Right lobe of liver (tissue), 6 donors: ENCODE results near the gene AXDND1. TPM values are rescaled to one million over a fixed set of nuclear protein-coding genes. Genes with fewer than 3 reads are reported as not detected.
A peak's percentile ranks its signal among the peaks of the same experiment; 100 is the strongest.

Experiments
- ATAC-seq, 4 donors: fragments of 200-7000 bp; cut with Tn5 transposase; one replicate each; pipeline ENCODE4 v1.9.1; 2020; ENCODE audit warnings: mild to moderate bottlenecking in 4 of 4, moderate library complexity in 4 of 4
- DNase-seq, 3 donors: peaks; one replicate each; pipeline ENCODE4 v3.0.0-alpha.2; 2020
- H3K27ac ChIP-seq, 3 donors: fragments of 200-600 bp; one replicate each; pipeline ENCODE4 v1.8.0; 2022
- H3K27me3 ChIP-seq, 2 donors: fragments of 200-600 bp; one replicate each; pipeline ENCODE4 v1.8.0; 2022
- H3K36me3 ChIP-seq, 4 donors: fragments of 200-600 bp; sonication (generic) in 1 of 4; one replicate each; pipeline versions ENCODE4 v1.5.1 to v1.8.0; 2017 to 2022; ENCODE audit warnings: control low read depth in 1 of 4
- H3K4me1 ChIP-seq, 4 donors: fragments of 200-600 bp; sonication (generic) in 1 of 4; one replicate each; pipeline versions ENCODE4 v1.5.1 to v1.8.0; 2017 to 2022; ENCODE audit warnings: control low read depth in 1 of 4
- H3K4me3 ChIP-seq, 3 donors: fragments of 200-600 bp; one replicate each; pipeline ENCODE4 v1.8.0; 2022
- H3K9me3 ChIP-seq, 4 donors: fragments of 200-600 bp; sonication (generic) in 1 of 4; one replicate each; pipeline versions ENCODE4 v1.5.1 to v1.8.0; 2017 to 2022; ENCODE audit warnings: control low read depth in 1 of 4
- CTCF ChIP-seq, 4 donors: fragments of 200-600 bp in 3 of 4; fragments of 450-650 bp in 1 of 4; IDR thresholded peaks; one replicate each; pipeline versions ENCODE4 v1.5.1 to v1.8.0; 2016 to 2022; ENCODE audit warnings: antibody characterized with exemption in 4 of 4, mild to moderate bottlenecking in 2 of 4
- POLR2A ChIP-seq: fragments of 450-650 bp; IDR thresholded peaks from one replicate; pipeline ENCODE4 v1.6.1; 2017; ENCODE audit warnings: antibody characterized with exemption, mild to moderate bottlenecking
- WGBS: methylation state at CpG from one replicate; pipeline ENCODE4 v1.1.6; 2018; ENCODE audit warnings: low coverage, low lambda C conversion rate; ENCODE audit not compliant: insufficient coverage; ENCODE audit errors: missing lambda C conversion rate; 5-methylcytosine and 5-hydroxymethylcytosine counted together
- intact Hi-C, 2 donors: fragments of 100-400 bp; cut with DNase I; formaldehyde crosslinking; loops; one replicate each; pipeline versions ENCODE4 v1.11.2 to v1.14.1; 2022
- total RNA-seq, 6 experiments: library from RNA; depleted of rRNA in 2 of 6; stranded (reverse); fragments of >200 nt in 2 of 6; fragmentation: NEBNext Ultra II Directional in 3 of 6; extraction: Animal tissue kit (Norgen Biotek cat#: 25700) in 3 of 6; gene quantifications; one replicate each; pipeline versions ENCODE4 v1.1.0 to v1.2.4, GENCODE V29; 2016 to 2023
- donor health status: DM: no; HTN: yes; CAD: no.
- donor health status: DM: no; HTN: no; CAD: no.
- donor health status: DM: no; HTN: no; CAD: no.
- donor health status: DM: no; HTN: yes; CAD: no.
- donor health status: DM: no; HTN: yes; CAD: no.

The AXDND1 gene
- total RNA-seq, 6 experiments from 2014 or later = 0.09 TPM; not detected in 5

GRCh38 chr1:179558078-179558477 is 192.3 kb downstream of the AXDND1 start:
- H3K36me3 ChIP-seq = no peaks in the 10 kb centered on the region
- ATAC-seq = no peak
- TF ChIP-seq POLR2A = no peak
- no peak for TF ChIP-seq CTCF (IDR thresholded peaks at IDR 0.05)
- no peak overlapping the region for H3K4me3 ChIP-seq
- no peaks in the 10 kb centered on the region for H3K4me1 ChIP-seq
- intact Hi-C loops = no loop called here
- H3K27ac ChIP-seq = no peak overlapping the region
- no peaks in the 10 kb centered on the region for H3K27me3 ChIP-seq
- 85% methylated on average over 1 of the region's 1 CpG for WGBS
- no peaks in the 10 kb centered on the region for H3K9me3 ChIP-seq
- DNase-seq = no peak

GRCh38 chr1:179575497-179576314 is 209.9 kb downstream of the AXDND1 start, which contains the start of gene NPHS2:
Gene NPHS2 (minus strand): TSS chr1:179575948. CDS start chr1:179575864, 84 bp downstream.
- peak in 1 of 4 donors; percentile 38 for ATAC-seq

GRCh38 chr1:179576509-179576908 is 210.7 kb downstream of the AXDND1 start:
- no peak for ATAC-seq
- intact Hi-C loops = no loop called here
- H3K9me3 ChIP-seq = no peaks in the 10 kb centered on the region

More at GRCh38 chr1:179575497-179576314, 209.9 kb downstream of the AXDND1 start, which contains the start of gene NPHS2:
- no peak for DNase-seq
- no peak within 1 kb of the TSS for H3K27ac ChIP-seq
- intact Hi-C loops = no loop called here
- H3K9me3 ChIP-seq = no peaks in the 10 kb centered on the region
- peaks cover 0 to 5% (median 0%) of the 10 kb centered on the region in 4 donors for H3K4me1 ChIP-seq
- H3K4me3 ChIP-seq = no peak within 1 kb of the TSS
- peaks cover 0 to 6% of the 10 kb centered on the region in 2 donors for H3K27me3 ChIP-seq
- WGBS = 2% methylated on average over 22 of the region's 77 CpGs
- no peaks in the 10 kb centered on the region for H3K36me3 ChIP-seq
- TF ChIP-seq POLR2A = no peak
- TF ChIP-seq CTCF (IDR thresholded peaks at IDR 0.05) = no peak

GRCh38 chr1:179583771-179584320 is 218.1 kb downstream of the AXDND1 start:
- H3K4me3 ChIP-seq = no peak overlapping the region
- H3K36me3 ChIP-seq = no peaks in the 10 kb centered on the region
- TF ChIP-seq POLR2A (no peak), CTCF (IDR thresholded peaks at IDR 0.05) (no peak)
- H3K27me3 ChIP-seq = peaks cover 0 to 8% of the 10 kb centered on the region in 2 donors
- no peak overlapping the region for H3K27ac ChIP-seq
- H3K4me1 ChIP-seq = no peaks in the 10 kb centered on the region
- intact Hi-C loops = no loop called here
- DNase-seq (no peak), ATAC-seq (no peak)
- no peaks in the 10 kb centered on the region for H3K9me3 ChIP-seq
- WGBS = 52% methylated on average over 4 of the region's 5 CpGs

More at GRCh38 chr1:179576509-179576908, 210.7 kb downstream of the AXDND1 start:
- Histone ChIP-seq H3K36me3 (no peaks in the 10 kb centered on the region), H3K27ac (no peak overlapping the region), H3K4me1 (peaks cover 0 to 5% (median 0%) of the 10 kb centered on the region in 4 donors), H3K4me3 (no peak overlapping the region), H3K27me3 (peaks cover 0 to 6% of the 10 kb centered on the region in 2 donors)
- DNase-seq = no peak
- WGBS = 25% methylated on average over 5 of the region's 5 CpGs
- no peak for TF ChIP-seq CTCF (IDR thresholded peaks at IDR 0.05)
- no peak for TF ChIP-seq POLR2A
